Osteoblast (primary cell): ENCODE results near the gene SYCP2. TPM values are rescaled to one million over a fixed set of nuclear protein-coding genes. Genes with fewer than 3 reads are reported as not detected.
"Not testable (repeated sequence)": the region's sequence is repeated elsewhere in the genome, so short reads cannot be mapped to it uniquely, and the experiment has no call there.

Experiments used
- DNase-seq: peaks from one replicate; pipeline ENCODE4 v3.0.0; 2011; ENCODE audit warnings: low spot score, mixed read lengths; ENCODE audit not compliant: insufficient read length; ENCODE audit errors: missing footprints
- H2AFZ ChIP-seq: 2 replicates; pipeline ENCODE4 v1.6.0; 2011; ENCODE audit warnings: mild to moderate bottlenecking, low read length
- H3K27ac ChIP-seq: 2 replicates; pipeline ENCODE4 v1.5.1; 2011; ENCODE audit warnings: mild to moderate bottlenecking, low read depth, low read length, moderate library complexity
- H3K27me3 ChIP-seq: 2 replicates; pipeline ENCODE4 v1.6.0; 2012; ENCODE audit warnings: mild to moderate bottlenecking, control low read depth, inconsistent platforms, low read length, moderate library complexity; ENCODE audit not compliant: insufficient read depth
- H3K36me3 ChIP-seq: 2 replicates; pipeline ENCODE4 v1.5.1; 2011; ENCODE audit warnings: mild to moderate bottlenecking, low read length, control low read depth, moderate library complexity; ENCODE audit not compliant: insufficient read depth
- H3K4me1 ChIP-seq: 2 replicates; pipeline ENCODE4 v1.5.1; 2011; ENCODE audit warnings: mild to moderate bottlenecking, low read length, control low read depth, moderate library complexity; ENCODE audit not compliant: insufficient read depth
- H3K4me2 ChIP-seq: 2 replicates; pipeline ENCODE4 v1.6.0; 2011; ENCODE audit warnings: mild to moderate bottlenecking, low read length; ENCODE audit not compliant: insufficient read depth
- H3K4me3 ChIP-seq: fragments of 200-600 bp; sonication (generic); 3 replicates; pipeline ENCODE4 v1.5.1; 2012; ENCODE audit warnings: mild to moderate bottlenecking, low read length, inconsistent platforms; ENCODE audit not compliant: insufficient read depth
- H3K79me2 ChIP-seq: 2 replicates; pipeline ENCODE4 v1.6.0; 2012; ENCODE audit warnings: mild to moderate bottlenecking, low read length, control low read depth, inconsistent platforms; ENCODE audit not compliant: insufficient read depth
- H3K9me3 ChIP-seq: 2 replicates; pipeline ENCODE4 v1.5.1; 2011; ENCODE audit warnings: low read depth, low read length, control low read depth
- H4K20me1 ChIP-seq: 2 replicates; pipeline ENCODE4 v1.6.0; 2012; ENCODE audit warnings: mild to moderate bottlenecking, low read length, control low read depth; ENCODE audit not compliant: insufficient read depth
- total RNA-seq: library from RNA; depleted of rRNA; stranded (reverse); fragments of >200 nt; gene quantifications from 2 replicates; pipeline ENCODE4 v1.2.3, GENCODE V29; 2012
- TF ChIP-seq, protein P1 (sequence below): IDR thresholded peaks from 2 replicates; pipeline ENCODE4 v1.5.1; 2011; ENCODE audit warnings: mild to moderate bottlenecking, low read depth, low read length, moderate library complexity; ENCODE audit errors: extremely low read depth

The SYCP2 gene
- total RNA-seq, 1 donor = 1.4 TPM

DNA sequence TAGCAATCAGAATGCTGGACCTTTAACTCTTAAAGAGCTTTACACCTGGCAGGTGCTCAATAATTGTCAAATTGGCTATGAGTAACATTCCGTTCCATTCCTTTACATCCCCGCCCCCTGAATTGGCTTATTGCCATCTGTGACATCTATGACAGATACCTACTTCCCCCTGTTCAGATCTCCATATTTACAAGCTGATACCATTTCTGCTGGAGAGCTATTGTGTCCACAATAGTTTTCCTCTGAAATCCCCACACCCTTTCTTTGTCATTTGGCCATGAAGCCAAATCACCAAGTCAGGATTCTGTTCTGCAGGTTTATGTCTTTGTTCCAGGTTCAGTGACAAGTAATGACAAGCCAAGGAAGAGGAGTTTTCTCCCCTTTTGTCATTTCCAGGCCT, 28.0 kb upstream of the SYCP2 start:
- Histone ChIP-seq H3K9me3 (no peaks in the 10 kb centered on the region), H3K36me3 (no peaks in the 10 kb centered on the region), H2AFZ (no peak overlapping the region), H3K4me3 (no peak overlapping the region), H3K27ac (no peak overlapping the region), H3K79me2 (no peaks in the 10 kb centered on the region), H3K4me1 (no peaks in the 10 kb centered on the region), H3K4me2 (no peak overlapping the region), H4K20me1 (no peaks in the 10 kb centered on the region), H3K27me3 (no peaks in the 10 kb centered on the region)
- TF ChIP-seq, protein P1, sequence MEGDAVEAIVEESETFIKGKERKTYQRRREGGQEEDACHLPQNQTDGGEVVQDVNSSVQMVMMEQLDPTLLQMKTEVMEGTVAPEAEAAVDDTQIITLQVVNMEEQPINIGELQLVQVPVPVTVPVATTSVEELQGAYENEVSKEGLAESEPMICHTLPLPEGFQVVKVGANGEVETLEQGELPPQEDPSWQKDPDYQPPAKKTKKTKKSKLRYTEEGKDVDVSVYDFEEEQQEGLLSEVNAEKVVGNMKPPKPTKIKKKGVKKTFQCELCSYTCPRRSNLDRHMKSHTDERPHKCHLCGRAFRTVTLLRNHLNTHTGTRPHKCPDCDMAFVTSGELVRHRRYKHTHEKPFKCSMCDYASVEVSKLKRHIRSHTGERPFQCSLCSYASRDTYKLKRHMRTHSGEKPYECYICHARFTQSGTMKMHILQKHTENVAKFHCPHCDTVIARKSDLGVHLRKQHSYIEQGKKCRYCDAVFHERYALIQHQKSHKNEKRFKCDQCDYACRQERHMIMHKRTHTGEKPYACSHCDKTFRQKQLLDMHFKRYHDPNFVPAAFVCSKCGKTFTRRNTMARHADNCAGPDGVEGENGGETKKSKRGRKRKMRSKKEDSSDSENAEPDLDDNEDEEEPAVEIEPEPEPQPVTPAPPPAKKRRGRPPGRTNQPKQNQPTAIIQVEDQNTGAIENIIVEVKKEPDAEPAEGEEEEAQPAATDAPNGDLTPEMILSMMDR = no peak
- DNase-seq = no peak

DNA sequence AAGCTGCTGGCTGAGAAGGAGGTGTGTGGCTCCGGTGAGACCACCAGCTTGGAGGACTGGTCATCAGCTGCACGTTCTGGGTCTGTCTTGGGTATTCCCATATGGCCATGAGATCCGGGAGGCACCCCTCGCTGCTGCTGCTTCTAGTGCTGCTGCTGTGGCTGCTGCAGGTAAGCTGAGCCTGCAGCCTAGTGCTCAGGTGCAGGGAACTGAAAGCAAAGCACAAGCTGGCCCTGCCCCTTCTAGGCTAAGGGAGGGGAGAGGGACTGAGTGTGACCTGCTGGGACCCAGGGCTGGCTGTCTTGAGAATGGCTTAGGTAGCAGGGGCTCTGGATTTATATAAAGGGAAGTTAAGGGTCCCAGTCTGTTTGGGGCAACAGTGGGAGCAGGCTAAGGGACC, 25.2 kb upstream of the SYCP2 start:
- no peak for DNase-seq
- TF ChIP-seq, protein P1 = no peak
- Histone ChIP-seq H3K36me3 (no peaks in the 10 kb centered on the region), H3K27me3 (no peaks in the 10 kb centered on the region), H3K4me2 (no peak overlapping the region), H3K4me1 (no peaks in the 10 kb centered on the region), H3K79me2 (no peaks in the 10 kb centered on the region), H2AFZ (no peak overlapping the region), H3K9me3 (no peaks in the 10 kb centered on the region), H4K20me1 (no peaks in the 10 kb centered on the region), H3K4me3 (no peak overlapping the region), H3K27ac (no peak overlapping the region)

DNA sequence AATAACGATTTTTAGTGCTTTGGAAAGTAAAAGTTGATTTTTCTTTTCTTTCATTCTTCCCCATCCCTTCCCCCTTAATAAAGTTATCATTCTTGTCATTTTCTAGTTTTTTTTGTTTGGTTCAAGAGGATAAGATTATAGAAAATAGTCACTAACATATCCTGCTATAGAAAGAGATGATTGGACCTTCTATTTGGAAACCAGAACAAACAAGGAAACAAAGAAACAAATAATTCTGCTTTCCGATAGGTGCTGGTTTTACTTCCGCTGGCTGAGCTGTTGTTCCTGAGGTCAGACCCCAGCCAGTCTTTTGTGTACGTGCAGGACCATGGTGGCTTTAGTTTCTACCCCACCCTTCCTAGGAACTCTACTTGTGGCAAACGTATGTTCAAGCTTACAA, 24.7 kb upstream of the SYCP2 start, which contains the start of gene CDH26:
Gene CDH26, plus strand, starts transcription at position 301 of the 400 bp plus-strand sequence. CDS start 304 bp downstream, outside the sequence.
- no peak within 1 kb of the TSS for H3K27ac ChIP-seq
- DNase-seq = no peak
- H3K4me2 ChIP-seq = no peak within 1 kb of the TSS
- no peaks in the 10 kb centered on the region for H3K9me3 ChIP-seq
- H3K4me1 ChIP-seq = no peaks in the 10 kb centered on the region
- no peaks in the 10 kb centered on the region for H4K20me1 ChIP-seq
- TF ChIP-seq, protein P1 = no peak
- H3K4me3 ChIP-seq = no peak within 1 kb of the TSS
- H2AFZ ChIP-seq = no peak within 1 kb of the TSS
- no peaks in the 10 kb centered on the region for H3K79me2 ChIP-seq
- H3K36me3 ChIP-seq = no peaks in the 10 kb centered on the region
- no peaks in the 10 kb centered on the region for H3K27me3 ChIP-seq

DNA sequence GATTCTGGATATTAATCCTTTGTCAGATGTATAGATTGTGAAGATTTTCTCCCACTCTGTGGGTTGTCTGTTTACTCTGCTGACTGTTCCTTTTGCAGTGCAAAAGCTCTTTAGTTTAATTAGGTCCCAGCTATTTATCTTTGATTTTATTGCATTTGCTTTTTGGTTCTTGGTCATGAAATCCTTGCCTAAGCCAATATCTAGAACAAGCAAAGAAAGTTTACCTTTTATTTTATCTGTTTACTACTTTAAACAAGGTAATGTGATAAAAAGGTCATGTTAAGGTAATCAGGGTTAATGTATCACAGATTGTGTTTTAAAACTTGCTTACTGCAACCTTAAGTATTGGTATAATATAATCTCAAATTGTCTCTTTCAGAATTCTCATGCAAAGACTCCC, 24.1 kb upstream of the SYCP2 start:
- H3K4me2 ChIP-seq, DNase-seq, H3K9me3 ChIP-seq, H3K79me2 ChIP-seq, H3K27me3 ChIP-seq, H3K4me3 ChIP-seq, H4K20me1 ChIP-seq, H3K36me3 ChIP-seq, H2AFZ ChIP-seq, H3K4me1 ChIP-seq, H3K27ac ChIP-seq: not testable (repeated sequence)
